Neural progenitor cell (in vitro differentiated cells): ENCODE measurements around the gene SPCS2. TPM values are rescaled to one million over a fixed set of nuclear protein-coding genes. Genes with fewer than 3 reads are reported as not detected.

Experiments
- DNase-seq: peaks from one replicate; pipeline ENCODE4 v3.0.0-alpha.2; 2016; ENCODE audit warnings: low spot score
- H2AFZ ChIP-seq: fragments of 200-600 bp; sonication (generic); replicated peaks from 2 replicates; pipeline ENCODE4 v1.6.1; 2016; ENCODE audit warnings: antibody characterized with exemption
- H3F3A ChIP-seq: fragments of 200-600 bp; sonication (generic); 2 replicates; pipeline ENCODE4 v1.6.1; 2016; ENCODE audit warnings: antibody characterized with exemption, low read depth
- H3K27ac ChIP-seq: fragments of 200-600 bp; sonication (generic); 2 replicates; pipeline ENCODE4 v1.5.1; 2016; ENCODE audit warnings: mild to moderate bottlenecking
- H3K27me3 ChIP-seq: fragments of 200-600 bp; sonication (generic); 2 replicates; pipeline ENCODE4 v1.6.1; 2016; ENCODE audit warnings: mild to moderate bottlenecking, moderate library complexity
- H3K36me3 ChIP-seq: fragments of 200-600 bp; sonication (generic); 2 replicates; pipeline ENCODE4 v1.5.1; 2016
- H3K4me1 ChIP-seq: fragments of 200-600 bp; sonication (generic); 2 replicates; pipeline ENCODE4 v1.6.1; 2016; ENCODE audit warnings: mixed run types
- H3K4me2 ChIP-seq: fragments of 200-600 bp; sonication (generic); 2 replicates; pipeline ENCODE4 v1.6.1; 2016
- H3K4me3 ChIP-seq: fragments of 200-600 bp; sonication (generic); 2 replicates; pipeline ENCODE4 v1.5.1; 2016
- H3K79me2 ChIP-seq: fragments of 200-600 bp; sonication (generic); 2 replicates; pipeline ENCODE4 v1.6.1; 2016; ENCODE audit warnings: low read depth
- H3K9ac ChIP-seq: fragments of 200-600 bp; sonication (generic); 2 replicates; pipeline ENCODE4 v1.6.1; 2016
- H3K9me3 ChIP-seq: fragments of 200-600 bp; sonication (generic); 2 replicates; pipeline ENCODE4 v1.5.1; 2016; ENCODE audit warnings: low read depth
- H4K20me1 ChIP-seq: fragments of 200-600 bp; sonication (generic); 2 replicates; pipeline ENCODE4 v1.6.1; 2016; ENCODE audit warnings: low read depth
- H3K27ac Mint-ChIP-seq: 3 replicates; pipeline ENCODE4 v1.8.0; 2021; ENCODE audit warnings: mixed read lengths
- H3K27me3 Mint-ChIP-seq: 2 replicates; pipeline ENCODE4 v1.8.0; 2022; ENCODE audit warnings: low read depth, mild to moderate bottlenecking, inconsistent platforms, moderate library complexity, mixed read lengths; ENCODE audit not compliant: insufficient read depth
- H3K36me3 Mint-ChIP-seq: 3 replicates; pipeline ENCODE4 v1.8.0; 2021; ENCODE audit warnings: mixed read lengths
- H3K4me1 Mint-ChIP-seq: 3 replicates; pipeline ENCODE4 v1.8.0; 2021; ENCODE audit warnings: mixed read lengths
- H3K4me3 Mint-ChIP-seq: 3 replicates; pipeline ENCODE4 v1.8.0; 2021; ENCODE audit warnings: mild to moderate bottlenecking, moderate library complexity, mixed read lengths
- H3K9me3 Mint-ChIP-seq: 3 replicates; pipeline ENCODE4 v1.8.0; 2020; ENCODE audit warnings: mixed read lengths
- CTCF ChIP-seq: fragments of 200-600 bp; sonication (generic); IDR thresholded peaks from 2 replicates; pipeline ENCODE4 v1.5.1; 2017; ENCODE audit warnings: antibody characterized with exemption, mild to moderate bottlenecking
- EZH2 ChIP-seq: fragments of 200-600 bp; sonication (generic); IDR thresholded peaks from 2 replicates; pipeline ENCODE4 v1.6.1; 2017; ENCODE audit warnings: antibody characterized with exemption, mild to moderate bottlenecking, moderate library complexity
- EZH2phosphoT487 ChIP-seq: fragments of 200-600 bp; sonication (generic); IDR thresholded peaks from 2 replicates; pipeline ENCODE4 v1.6.1; 2017; ENCODE audit warnings: antibody characterized with exemption
- total RNA-seq: library from RNA; depleted of rRNA; stranded (reverse); fragments of >200 nt; gene quantifications from 2 replicates; pipeline ENCODE4 v1.2.3, GENCODE V29; 2015; ENCODE audit warnings: low replicate concordance

The SPCS2 gene
- total RNA-seq, 1 donor from 2014 or later = 66.9 TPM

DNA sequence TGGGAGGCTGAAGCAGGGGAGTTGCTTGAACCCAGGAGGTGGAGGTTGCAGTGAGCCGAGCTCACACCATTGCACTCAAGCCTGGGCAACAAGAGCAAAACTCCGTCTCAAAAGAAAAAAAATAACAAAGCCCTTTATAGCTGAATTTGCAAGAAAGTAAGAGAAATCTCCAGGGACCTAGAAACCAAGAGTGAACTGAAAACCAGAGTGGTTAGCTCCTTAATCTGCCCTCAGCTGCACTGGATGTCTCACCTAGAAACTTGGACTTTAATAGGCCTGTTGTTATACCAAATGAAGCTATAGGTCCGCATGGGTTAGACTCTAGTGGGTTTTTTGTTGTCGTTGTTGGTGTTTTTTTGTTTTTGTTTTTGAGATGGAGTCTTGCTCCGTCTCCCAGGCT, 43.8 kb downstream of the SPCS2 start:
- no peaks in the 10 kb centered on the region for H3K27me3 ChIP-seq
- TF ChIP-seq EZH2phosphoT487 (no peak), EZH2 (no peak), CTCF (no peak)
- no peak for DNase-seq
- peaks cover 9% of the 10 kb centered on the region for H3K4me1 ChIP-seq
- Mint-ChIP-seq H3K27ac (no peak overlapping the region), H3K4me3 (no peak overlapping the region), H3K36me3 (peaks cover 3% of the 10 kb centered on the region), H3K27me3 (peaks cover 2% of the 10 kb centered on the region), H3K9me3 (no peaks in the 10 kb centered on the region), H3K4me1 (peaks cover 5% of the 10 kb centered on the region)
- no peak overlapping the region for H3K9ac ChIP-seq
- no peak overlapping the region for H3K27ac ChIP-seq
- peaks cover 16% of the 10 kb centered on the region for H3F3A ChIP-seq
- H3K36me3 ChIP-seq = no peaks in the 10 kb centered on the region
- no peaks in the 10 kb centered on the region for H3K9me3 ChIP-seq
- H4K20me1 ChIP-seq = no peaks in the 10 kb centered on the region
- no peak overlapping the region for H2AFZ ChIP-seq
- H3K4me3 ChIP-seq = no peak overlapping the region
- no peak overlapping the region for H3K4me2 ChIP-seq
- H3K79me2 ChIP-seq = peaks cover 16% of the 10 kb centered on the region

GRCh38 chr11:75000975-75001354, 51.9 kb downstream of the SPCS2 start:
- H3K27me3 Mint-ChIP-seq = no peaks in the 10 kb centered on the region
- H3K4me3 Mint-ChIP-seq = no peak overlapping the region
- H3F3A ChIP-seq = no peaks in the 10 kb centered on the region
- H3K4me3 ChIP-seq = no peak overlapping the region
- H3K9me3 ChIP-seq = no peaks in the 10 kb centered on the region
- no peak overlapping the region for H3K27ac ChIP-seq
- H3K4me1 Mint-ChIP-seq = no peaks in the 10 kb centered on the region
- H3K9ac ChIP-seq = no peak overlapping the region
- H4K20me1 ChIP-seq = no peaks in the 10 kb centered on the region
- H2AFZ ChIP-seq = no peak overlapping the region
- TF ChIP-seq EZH2 = no peak
- no peaks in the 10 kb centered on the region for H3K4me1 ChIP-seq
- no peak for DNase-seq
- H3K36me3 Mint-ChIP-seq = peaks cover 8% of the 10 kb centered on the region
- no peaks in the 10 kb centered on the region for H3K27me3 ChIP-seq
- no peaks in the 10 kb centered on the region for H3K9me3 Mint-ChIP-seq
- no peaks in the 10 kb centered on the region for H3K79me2 ChIP-seq
- peaks cover 3% of the 10 kb centered on the region for H3K36me3 ChIP-seq
- H3K4me2 ChIP-seq = no peak overlapping the region
- no peak overlapping the region for H3K27ac Mint-ChIP-seq

- no peaks in the 10 kb centered on the region for H3K27me3 ChIP-seq
- H3K4me1 Mint-ChIP-seq = no peaks in the 10 kb centered on the region
- H2AFZ ChIP-seq = no peak overlapping the region
- H3K79me2 ChIP-seq = no peaks in the 10 kb centered on the region
- H3K9ac ChIP-seq = no peak overlapping the region
- H3K4me1 ChIP-seq = no peaks in the 10 kb centered on the region
- TF ChIP-seq EZH2 = no peak
- no peak for TF ChIP-seq EZH2phosphoT487
- TF ChIP-seq CTCF = no peak
- H3K4me3 ChIP-seq = no peak overlapping the region
- peaks cover 3% of the 10 kb centered on the region for H3K36me3 ChIP-seq
- no peak overlapping the region for H3K27ac Mint-ChIP-seq
- no peaks in the 10 kb centered on the region for H3K27me3 Mint-ChIP-seq
- H3K9me3 Mint-ChIP-seq = no peaks in the 10 kb centered on the region
- H3K4me2 ChIP-seq = no peak overlapping the region
- no peaks in the 10 kb centered on the region for H3F3A ChIP-seq
- H3K4me3 Mint-ChIP-seq = no peak overlapping the region
- peaks cover 9% of the 10 kb centered on the region for H3K36me3 Mint-ChIP-seq
- no peaks in the 10 kb centered on the region for H3K9me3 ChIP-seq
- no peak for DNase-seq
- no peaks in the 10 kb centered on the region for H4K20me1 ChIP-seq
- no peak overlapping the region for H3K27ac ChIP-seq
These were observed 52.6 kb downstream of the SPCS2 start for GRCh38 chr11:75001686-75002085.

- Mint-ChIP-seq H3K27me3 (no peaks in the 10 kb centered on the region), H3K9me3 (no peaks in the 10 kb centered on the region), H3K4me1 (no peaks in the 10 kb centered on the region), H3K4me3 (no peak overlapping the region), H3K27ac (no peak overlapping the region), H3K36me3 (peaks cover 14% of the 10 kb centered on the region)
- no peaks in the 10 kb centered on the region for H3K4me1 ChIP-seq
- no peak overlapping the region for H3K27ac ChIP-seq
- DNase-seq = no peak
- H3K79me2 ChIP-seq = no peaks in the 10 kb centered on the region
- H3K27me3 ChIP-seq = no peaks in the 10 kb centered on the region
- TF ChIP-seq EZH2 (no peak), EZH2phosphoT487 (no peak), CTCF (no peak)
- no peaks in the 10 kb centered on the region for H3K9me3 ChIP-seq
- no peak overlapping the region for H3K4me2 ChIP-seq
- no peaks in the 10 kb centered on the region for H4K20me1 ChIP-seq
- H3K4me3 ChIP-seq = no peak overlapping the region
- H2AFZ ChIP-seq = no peak overlapping the region
- no peak overlapping the region for H3K9ac ChIP-seq
- no peaks in the 10 kb centered on the region for H3F3A ChIP-seq
- peaks cover 3% of the 10 kb centered on the region for H3K36me3 ChIP-seq
These were observed 53.5 kb downstream of the SPCS2 start for GRCh38 chr11:75002516-75002915.
